Measurements from ENCODE around the gene MAPK8IP3. TPM values are rescaled to one million over a fixed set of nuclear protein-coding genes. Genes with fewer than 3 reads are reported as not detected.
A peak's percentile ranks its signal among the peaks of the same experiment; 100 is the strongest.

Gene MAPK8IP3
- polyA plus RNA-seq, 3 donors = 47.2 to 91.9 (median 57.6) TPM

DNA sequence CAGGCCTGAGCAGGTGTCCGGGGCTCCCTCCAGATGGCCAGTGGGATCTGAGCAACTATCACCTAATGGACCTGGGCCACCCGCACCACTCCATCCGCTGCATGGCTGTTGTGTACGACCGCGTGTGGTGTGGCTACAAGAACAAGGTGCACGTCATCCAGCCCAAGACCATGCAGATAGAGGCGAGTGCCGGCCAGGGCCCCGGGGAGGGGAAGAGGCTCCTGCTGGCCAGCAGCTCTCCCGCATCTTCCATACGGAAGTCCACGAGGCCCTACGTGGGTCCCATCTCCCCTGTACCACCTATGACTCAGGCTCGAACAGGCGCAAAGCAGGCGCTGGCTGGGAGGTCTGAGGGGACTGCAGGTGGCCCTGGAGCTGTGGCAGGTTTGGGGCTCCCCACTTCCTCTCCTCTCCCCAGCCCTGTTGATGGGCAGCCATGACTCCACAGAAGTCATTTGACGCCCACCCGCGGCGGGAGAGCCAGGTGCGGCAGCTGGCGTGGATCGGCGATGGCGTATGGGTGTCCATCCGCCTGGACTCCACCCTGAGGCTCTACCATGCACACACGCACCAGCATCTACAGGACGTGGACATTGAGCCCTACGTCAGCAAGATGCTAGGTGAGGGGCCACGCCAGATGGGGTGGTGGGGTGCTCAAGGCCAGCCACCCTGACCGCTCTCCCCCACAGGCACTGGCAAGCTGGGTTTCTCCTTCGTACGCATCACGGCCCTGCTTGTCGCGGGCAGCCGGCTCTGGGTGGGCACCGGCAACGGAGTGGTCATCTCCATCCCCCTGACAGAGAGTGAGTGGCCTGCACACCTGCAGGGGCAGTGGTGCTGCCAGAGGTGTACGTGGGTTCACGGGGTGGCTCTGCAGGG lies 61.4 kb downstream of the MAPK8IP3 start:
- no peak for DNase-seq (ENCODE audit: extremely low read depth in 1 of 11, low read depth in 9 of 11, low spot score in 4 of 11)

DNA sequence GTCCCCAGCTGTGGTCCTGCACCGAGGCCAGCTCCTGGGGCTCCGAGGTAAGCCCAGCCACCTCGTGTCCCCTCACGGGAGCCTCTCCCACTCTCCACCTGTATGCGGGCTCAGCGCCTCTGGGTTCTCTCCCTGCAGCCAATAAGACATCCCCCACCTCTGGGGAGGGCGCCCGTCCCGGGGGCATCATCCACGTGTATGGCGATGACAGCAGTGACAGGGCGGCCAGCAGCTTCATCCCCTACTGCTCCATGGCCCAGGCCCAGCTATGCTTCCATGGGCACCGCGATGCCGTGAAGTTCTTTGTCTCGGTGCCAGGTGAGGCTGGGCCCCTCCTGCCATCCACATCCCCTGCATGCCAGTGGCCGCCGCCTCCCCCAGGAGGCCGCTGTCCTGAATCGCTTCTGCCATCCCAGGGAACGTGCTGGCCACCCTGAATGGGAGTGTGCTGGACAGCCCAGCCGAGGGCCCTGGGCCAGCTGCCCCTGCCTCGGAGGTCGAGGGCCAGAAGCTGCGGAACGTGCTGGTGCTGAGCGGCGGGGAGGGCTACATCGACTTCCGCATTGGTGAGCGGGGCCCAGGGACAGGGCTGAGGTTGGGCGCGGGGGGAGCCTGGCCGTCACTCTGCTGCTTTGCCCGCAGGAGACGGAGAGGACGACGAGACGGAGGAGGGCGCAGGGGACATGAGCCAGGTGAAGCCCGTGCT lies 62.2 kb downstream of the MAPK8IP3 start:
- no peak for DNase-seq (ENCODE audit: extremely low read depth in 1 of 11, low read depth in 9 of 11, low spot score in 4 of 11)

DNA sequence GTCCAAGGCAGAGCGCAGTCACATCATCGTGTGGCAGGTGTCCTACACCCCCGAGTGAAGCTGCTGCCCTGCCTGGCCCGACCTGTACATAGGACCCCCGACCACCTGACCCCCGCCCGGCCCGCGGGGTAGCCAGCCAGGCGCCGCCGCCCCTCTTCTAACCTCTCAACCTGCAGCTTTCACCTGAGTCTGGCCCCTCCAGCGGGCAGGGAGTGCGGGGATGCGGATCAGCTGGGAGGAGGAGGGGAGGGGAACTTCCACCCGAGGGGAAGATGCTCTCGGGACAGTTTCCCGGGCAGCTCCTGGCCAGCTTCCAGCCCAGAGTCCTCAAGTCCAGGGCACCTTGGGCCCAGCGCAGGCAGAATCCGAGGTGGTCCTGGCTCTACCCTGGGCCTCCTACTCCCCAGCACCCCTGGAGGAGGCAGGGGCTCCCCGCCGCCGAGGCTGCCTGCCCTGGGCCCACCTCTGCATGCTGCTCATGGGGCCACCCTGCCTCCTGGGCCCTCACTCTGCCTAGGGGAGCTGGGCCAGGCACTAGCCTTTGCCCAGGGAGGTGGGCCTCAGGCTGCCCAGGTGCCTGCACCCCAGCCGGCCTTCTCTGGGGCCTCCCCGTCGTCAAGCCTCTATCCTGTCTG lies 62.9 kb downstream of the MAPK8IP3 start:
- no peak for DNase-seq (ENCODE audit: extremely low read depth in 1 of 11, low read depth in 9 of 11, low spot score in 4 of 11)

DNA sequence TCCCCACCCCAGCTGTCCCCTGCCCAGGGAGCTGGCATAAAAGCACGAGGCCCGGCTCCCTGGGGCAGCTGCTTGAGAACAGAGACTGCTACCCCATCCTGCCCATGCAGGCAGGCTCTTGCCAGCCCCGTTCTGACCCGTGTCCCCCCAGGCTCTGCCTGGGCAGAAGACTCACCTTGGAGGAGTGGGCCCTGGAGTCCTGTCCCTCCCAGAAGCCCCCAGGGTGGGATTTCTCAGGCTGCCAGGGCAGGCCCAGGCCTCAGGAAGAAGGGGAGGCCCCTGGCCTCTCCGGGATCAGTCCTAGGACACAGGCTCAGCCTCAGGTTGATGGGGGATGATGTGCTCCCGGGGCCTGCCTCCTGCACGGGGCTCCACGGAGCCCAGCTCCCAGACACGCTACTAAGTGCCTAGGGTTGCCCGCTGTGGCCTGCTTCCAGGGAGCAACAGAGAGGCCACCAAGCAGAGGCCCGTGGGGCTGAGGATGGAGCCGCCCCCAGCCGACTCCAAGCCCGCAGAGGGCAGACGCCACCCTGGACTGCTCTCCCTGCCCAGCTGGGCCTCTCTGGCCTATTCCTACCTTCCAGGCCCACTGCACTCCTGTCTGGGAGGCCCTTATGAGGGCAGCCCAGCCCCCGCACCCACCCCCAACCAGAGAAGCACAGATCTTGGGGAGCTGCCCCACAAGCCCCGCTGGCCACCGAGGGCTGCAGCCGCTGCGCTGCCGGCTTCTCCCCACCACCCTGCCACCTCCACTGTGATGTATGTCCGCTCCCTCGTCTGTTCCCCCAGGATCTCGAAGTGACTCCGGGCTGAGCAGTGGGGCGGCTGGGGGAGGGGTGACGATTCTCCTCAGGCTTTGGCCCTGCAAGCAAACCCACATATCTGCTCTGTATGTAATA lies 63.7 kb downstream of the MAPK8IP3 start:
- DNase-seq (ENCODE audit: extremely low read depth in 1 of 11, low read depth in 9 of 11, low spot score in 4 of 11) = no peak

DNA sequence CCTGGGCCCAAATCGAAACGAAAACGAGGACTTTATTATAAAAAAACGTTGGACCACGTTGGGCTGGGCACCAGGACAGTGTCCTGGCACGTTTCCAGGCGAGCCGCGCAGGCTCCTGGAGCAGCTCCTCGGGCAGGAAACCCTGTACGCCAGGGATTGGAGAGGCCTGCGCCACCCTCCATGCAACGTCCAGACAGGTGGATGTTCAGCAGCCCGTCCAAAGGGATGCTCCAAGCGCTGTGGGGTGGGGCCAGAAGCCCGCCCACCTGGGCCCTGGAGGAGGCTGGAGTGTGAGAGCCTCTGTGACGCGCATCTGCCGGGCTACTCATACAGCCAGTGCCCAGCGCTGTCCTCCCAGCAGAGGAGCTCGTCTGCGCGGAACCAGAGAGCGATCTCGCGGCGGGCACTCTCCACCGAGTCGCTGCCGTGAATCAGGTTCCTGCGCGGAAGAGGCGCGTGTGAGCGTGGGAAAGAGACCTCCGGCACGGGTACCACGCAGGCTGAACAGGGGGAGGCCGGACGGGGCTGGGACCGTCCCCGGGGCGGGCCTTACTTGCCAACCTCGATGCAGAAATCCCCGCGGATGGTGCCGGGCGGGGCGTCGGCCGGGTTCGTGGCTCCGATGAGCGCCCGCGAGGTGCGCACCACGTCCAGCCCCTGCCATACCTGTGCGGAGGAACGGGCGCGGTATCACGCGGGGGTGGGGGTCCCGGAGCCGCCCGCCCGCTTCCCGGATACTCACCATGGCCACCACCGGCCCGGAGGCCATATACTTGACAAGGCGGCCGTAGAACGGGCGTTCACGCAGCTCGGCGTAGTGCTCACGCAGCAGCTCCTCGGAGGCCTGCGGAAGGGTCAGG lies 64.6 kb downstream of the MAPK8IP3 start:
- DNase-seq (ENCODE audit: extremely low read depth in 1 of 11, low read depth in 9 of 11, low spot score in 4 of 11) = no peak

DNA sequence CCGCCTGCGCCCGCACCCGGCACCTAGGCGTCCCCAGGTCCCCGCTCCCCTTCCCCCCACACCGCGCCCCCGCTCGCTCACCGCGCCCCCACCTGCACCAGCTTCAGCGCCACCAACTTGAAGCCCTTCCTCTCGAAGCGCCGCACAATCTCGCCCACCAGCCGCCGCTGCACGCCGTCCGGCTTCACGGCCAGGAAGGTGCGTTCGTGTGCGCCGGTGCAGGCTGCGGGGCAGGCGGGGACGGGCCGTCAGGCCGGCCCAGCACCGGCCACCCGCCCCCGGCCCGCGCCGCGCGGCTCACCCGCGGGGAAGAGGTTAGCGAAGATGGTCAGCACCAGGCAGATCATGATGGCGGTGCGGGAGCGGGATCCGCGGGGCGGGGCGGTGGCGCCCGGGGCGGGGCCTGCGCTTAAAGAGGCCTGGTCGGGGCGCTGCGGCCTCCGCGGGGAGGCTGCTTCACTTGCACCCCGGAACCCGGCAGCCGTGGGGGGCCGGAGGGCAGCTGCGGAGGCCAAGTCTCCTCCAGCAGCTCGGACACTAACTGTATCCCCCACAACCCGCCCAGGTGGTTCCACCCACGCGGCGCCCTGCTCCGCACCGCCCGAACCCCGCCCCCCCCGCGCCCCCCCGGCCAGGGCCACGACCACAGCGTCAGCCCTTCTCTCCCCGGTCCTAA lies 65.3 kb downstream of the MAPK8IP3 start, which contains the start of gene NME3:
NME3 (minus strand) TSS at position 356 of the 676 bp plus-strand sequence; CDS start at position 347, 9 bp downstream.
- DNase-seq (ENCODE audit: extremely low read depth in 1 of 11, low read depth in 9 of 11, low spot score in 4 of 11) = no peak

DNA sequence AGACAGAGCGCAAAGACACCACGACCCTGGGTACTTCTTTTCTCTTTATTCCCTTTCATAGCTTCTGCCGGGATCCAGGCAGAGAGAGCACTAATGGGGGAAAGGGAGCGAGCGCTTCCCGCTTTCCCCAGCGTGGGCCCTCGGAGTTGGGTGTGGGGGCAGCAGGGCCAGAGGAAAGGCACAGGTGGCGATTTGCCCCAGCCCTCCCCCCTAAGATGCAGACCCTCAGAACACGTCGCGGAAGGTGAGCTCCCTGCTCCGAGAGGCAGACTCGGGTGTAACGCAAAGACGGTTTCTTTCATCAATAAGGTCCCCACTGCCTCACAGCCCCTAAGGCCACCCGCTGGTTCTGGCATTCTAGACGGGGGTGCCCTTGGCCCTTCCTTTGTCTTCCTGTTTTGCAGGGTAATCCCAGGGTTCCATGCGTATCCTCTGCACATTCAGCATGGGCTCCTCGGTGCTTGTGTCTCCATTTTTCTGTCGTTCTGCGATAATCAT lies 65.9 kb downstream of the MAPK8IP3 start:
- DNase-seq (ENCODE audit: extremely low read depth in 1 of 11, low read depth in 9 of 11, low spot score in 4 of 11) = no peak

DNA sequence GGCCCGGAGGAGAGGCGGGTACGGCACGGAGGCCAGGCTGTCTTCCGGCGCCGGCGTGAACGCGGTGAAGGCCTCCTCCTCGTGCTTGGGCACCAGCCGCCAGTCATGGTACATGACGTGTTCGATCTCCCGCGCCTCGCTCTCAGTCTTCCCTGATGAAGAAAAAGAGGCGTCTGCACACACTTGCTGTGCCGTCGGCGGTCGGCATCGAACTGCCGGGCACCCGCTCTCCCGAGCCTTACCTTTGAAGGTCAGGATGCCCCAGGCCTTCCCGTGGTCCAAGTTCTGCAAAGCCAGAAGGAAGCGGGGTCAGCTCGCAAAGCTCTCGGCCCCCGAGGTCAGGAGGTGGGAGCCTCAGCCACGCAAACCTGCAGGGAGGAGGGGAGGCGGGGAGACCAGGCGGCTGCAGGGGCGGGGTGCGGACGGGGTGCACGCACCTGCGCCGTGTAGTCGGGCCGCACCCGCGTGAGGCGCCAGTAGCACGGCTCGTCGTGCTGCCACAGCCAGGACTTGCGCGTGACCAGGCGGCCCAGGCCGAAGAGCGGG lies 66.4 kb downstream of the MAPK8IP3 start, which contains the start of gene EME2:
EME2 (plus strand) TSS at position 449 of the 546 bp plus-strand sequence. CDS start 418 bp downstream, outside the sequence.
- no peak for DNase-seq (ENCODE audit: extremely low read depth in 1 of 11, low read depth in 9 of 11, low spot score in 4 of 11)

DNA sequence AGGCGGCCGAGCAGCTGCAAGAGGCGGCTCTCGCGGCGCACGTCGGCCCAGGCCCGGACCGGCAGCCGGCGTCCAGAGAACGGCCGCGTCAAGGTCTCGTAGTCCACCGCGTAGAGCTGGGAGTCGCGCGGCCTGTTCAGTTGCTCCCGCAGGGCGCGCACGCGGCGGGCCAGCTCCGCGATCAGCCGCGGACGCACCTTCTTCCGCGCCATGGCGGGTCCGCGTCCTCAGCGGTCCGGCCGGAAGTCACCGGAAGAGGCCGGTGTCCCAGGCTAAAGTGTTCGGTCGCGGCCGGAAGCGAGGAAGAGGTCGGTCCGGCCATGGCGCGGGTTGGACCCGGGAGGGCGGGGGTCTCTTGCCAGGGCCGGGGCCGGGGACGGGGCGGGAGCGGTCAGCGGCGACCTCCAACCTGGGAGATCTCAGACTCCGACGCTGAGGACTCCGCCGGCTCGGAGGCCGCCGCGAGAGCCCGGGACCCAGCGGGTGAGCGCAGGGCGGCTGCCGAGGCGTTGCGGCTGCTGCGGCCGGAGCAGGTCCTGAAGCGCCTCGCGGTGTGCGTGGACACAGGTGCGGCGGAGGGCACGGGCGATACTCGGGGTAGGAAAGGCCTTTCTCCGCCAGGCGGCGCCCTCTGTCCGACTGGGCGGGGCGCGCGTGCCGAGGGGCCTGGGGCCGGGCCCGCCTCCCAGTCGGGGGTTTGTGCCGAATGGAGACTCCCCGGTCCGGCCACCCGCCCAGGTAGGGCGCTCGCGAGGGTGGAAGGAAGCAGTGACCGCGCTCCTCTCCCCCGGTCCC lies 67.1 kb downstream of the MAPK8IP3 start, which contains the start of gene MRPS34:
MRPS34 (minus strand) TSS at position 227 of the 795 bp plus-strand sequence; CDS start at position 212, 15 bp downstream.
- DNase-seq (ENCODE audit: extremely low read depth in 1 of 11, low read depth in 9 of 11, low spot score in 4 of 11) = peak in 10 of 11 donors; percentile 61 to 85 (median 81)

DNA sequence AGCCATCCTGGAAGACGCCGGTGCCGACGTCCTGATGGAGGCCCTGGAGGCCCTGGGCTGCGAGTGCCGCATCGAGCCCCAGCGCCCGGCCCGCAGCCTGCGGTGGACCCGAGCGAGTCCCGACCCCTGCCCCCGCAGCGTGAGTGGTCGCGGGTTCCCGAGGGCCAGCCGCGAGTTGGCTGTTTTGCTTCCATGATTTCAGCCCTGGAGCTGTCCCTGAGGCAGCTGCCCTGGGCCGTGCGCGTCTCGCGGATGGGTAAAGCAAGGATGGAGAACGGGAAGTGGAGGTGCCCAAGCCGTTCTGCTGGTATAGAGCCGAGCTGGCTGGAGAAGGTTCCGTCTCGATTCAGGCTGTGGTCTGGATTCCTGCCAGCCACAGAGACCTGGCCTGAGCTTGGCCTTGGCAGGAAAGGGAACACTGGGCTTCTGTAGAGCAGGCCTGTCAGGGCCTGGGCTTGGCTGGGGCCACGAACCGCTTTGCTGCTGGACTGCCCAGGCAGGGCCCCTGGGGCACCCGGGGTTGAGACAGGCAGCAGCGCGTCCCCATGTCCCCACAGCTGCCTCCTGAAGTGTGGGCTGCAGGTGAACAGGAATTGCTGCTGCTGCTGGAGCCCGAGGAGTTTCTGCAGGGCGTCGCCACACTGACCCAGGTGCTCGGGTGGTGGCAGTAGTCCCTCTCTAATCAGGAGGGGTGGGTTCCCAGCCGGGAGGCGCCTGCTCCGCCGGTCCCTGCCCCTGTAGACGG lies 67.9 kb downstream of the MAPK8IP3 start:
- DNase-seq (ENCODE audit: extremely low read depth in 1 of 11, low read depth in 9 of 11, low spot score in 4 of 11) = no peak

DNA sequence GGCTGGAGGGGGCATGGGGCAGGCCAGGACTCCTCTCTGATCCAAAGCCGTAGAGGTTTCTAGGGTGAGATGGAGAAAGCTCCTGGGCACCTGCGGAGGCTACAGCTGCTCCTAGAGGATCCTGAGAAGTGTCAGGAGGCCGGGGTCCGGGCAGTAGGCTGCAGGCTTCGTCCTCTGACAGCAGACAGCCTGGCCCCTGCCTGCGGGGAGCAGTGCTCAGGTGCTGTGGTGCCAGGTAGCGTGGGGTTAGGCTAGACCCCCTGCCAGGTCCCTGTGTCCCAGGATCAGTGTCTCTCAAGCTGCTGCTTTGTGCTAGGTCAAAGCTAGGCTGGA lies 68.4 kb downstream of the MAPK8IP3 start:
- DNase-seq (ENCODE audit: extremely low read depth in 1 of 11, low read depth in 9 of 11, low spot score in 4 of 11) = no peak

DNA sequence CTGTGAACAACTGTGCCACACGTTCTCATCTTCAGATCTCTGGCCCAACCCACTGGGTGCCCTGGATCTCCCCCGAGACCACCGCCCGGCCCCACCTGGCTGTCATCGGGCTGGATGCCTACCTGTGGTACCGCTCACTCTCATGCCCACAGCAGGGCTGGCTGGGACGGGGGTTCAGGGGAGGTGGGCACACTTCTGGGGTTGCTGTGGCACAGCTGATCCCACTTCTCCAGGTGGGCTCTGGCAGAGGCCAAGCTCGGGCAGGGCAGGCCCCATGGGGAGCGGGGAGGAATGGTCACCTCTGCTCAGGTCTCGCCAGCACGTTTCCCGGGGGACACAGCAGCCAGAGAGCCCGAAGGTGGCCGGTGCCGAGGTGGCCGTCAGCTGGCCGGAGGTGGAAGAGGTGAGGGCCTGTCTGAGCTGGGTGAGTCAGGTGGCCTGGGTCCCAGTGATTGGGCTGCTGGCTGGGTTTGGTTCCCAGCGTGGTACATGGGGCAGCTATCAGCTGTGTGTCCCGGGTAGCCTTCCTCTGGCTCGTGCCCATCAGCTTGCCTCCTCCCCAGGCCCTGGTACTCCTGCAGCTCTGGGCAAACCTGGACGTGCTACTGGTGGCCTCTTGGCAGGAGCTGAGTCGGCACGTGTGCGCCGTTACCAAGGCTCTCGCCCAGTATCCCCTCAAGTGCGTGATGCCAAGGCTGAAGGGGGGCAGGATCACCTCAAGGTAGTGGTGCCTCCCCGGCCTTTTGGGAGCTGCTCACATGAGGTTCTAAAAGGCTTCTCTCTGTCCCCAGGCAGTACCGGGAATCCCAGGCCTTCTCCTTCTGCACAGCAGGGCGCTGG lies 69.2 kb downstream of the MAPK8IP3 start:
- no peak for DNase-seq (ENCODE audit: extremely low read depth in 1 of 11, low read depth in 9 of 11, low spot score in 4 of 11)

DNA sequence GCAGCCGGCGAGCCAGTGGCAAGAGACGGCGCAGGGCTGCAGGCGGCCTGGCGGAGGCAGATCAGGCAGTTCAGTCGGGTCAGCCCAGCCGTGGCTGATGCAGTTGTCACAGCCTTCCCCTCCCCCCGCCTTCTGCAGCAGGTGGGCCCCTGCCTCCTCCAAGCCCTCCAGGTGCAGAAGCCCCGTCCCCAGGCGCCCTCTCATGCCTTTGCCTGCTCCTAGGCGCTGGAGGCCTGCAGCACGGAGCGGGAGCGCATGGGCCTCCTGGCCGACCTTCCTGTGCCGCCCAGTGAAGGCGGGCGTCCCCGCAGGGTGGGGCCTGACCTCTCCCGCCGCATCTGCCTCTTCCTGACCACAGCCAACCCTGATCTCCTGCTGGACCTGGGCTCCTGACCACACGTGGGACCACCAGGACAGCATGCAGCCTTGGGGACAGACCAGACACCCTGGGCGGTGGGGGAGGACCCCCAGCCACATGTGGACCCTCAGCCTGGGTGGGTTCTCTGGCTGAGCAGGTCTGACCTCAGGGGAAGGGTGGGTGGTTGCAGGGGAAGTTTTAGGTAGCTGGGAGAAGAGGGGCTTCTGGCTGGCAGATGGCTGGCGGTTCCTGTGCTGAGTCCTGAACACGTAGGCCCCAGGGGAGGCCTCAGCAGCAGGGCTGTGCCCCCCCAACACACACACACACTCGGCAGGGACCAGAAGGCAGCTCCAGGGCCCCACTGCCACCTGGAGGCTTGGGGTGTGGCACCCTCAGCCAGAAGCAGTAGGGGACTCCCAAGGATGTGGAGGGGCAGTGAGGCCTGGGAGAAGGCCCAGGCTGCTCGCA lies 70.1 kb downstream of the MAPK8IP3 start:
- no peak for DNase-seq (ENCODE audit: extremely low read depth in 1 of 11, low read depth in 9 of 11, low spot score in 4 of 11)

DNA sequence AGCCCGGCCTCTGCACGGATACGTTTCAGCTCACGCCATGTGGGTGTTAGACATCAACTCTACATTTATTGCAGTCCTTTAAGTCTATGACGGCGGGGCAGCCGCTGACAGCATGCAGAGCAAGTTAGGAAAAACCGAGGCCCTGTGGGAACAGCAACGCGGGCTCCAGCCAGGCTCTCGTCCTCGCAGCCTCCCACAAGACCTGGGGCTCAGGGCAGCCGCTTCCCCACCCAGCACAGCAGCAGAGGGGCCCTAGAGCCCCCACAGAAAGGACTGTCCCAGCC lies 70.6 kb downstream of the MAPK8IP3 start:
- DNase-seq (ENCODE audit: extremely low read depth in 1 of 11, low read depth in 9 of 11, low spot score in 4 of 11) = no peak
